SK-N-SH treated with all-trans-retinoic acid at 6 μM for 48 hours (cell line): ENCODE results near the gene MINDY4.

ENCODE experiments used
- ATAC-seq: fragments of 200-7000 bp; cut with Tn5 transposase; 3 replicates; pipeline ENCODE4 v1.9.1; 2020; ENCODE audit warnings: mild to moderate bottlenecking, moderate library complexity
- ARNTL ChIP-seq: fragments of 450-650 bp; formaldehyde crosslinking; IDR thresholded peaks from 2 replicates; pipeline ENCODE4 v1.5.0; 2020; ENCODE audit warnings: low read depth, mild to moderate bottlenecking, moderate library complexity, borderline replicate concordance
- BACH2 ChIP-seq: fragments of 250-450 bp; sonication (Bioruptor Pico); IDR thresholded peaks from 2 replicates; pipeline ENCODE4 v1.9.0; 2021; ENCODE audit warnings: mild to moderate bottlenecking, borderline replicate concordance
- CSDC2 ChIP-seq: fragments of 250-450 bp; sonication (Bioruptor Pico); IDR thresholded peaks from 2 replicates; pipeline ENCODE4 v1.5.0; 2020; ENCODE audit warnings: mild to moderate bottlenecking, moderate library complexity
- ESRRG ChIP-seq: fragments of 250-450 bp; sonication (Bioruptor Pico); IDR thresholded peaks from 2 replicates; pipeline ENCODE4 v1.6.1; 2021; ENCODE audit warnings: mild to moderate bottlenecking
- GLIS3 ChIP-seq: fragments of 250-450 bp; sonication (Bioruptor Pico); IDR thresholded peaks from 2 replicates; pipeline ENCODE4 v1.5.0; 2020; ENCODE audit warnings: mild to moderate bottlenecking, moderate library complexity
- ISL1 ChIP-seq: fragments of 250-450 bp; sonication (Bioruptor Pico); IDR thresholded peaks from 2 replicates; pipeline ENCODE4 v2.1.2; 2022; ENCODE audit warnings: mild to moderate bottlenecking, moderate library complexity
- PPARA ChIP-seq: fragments of 250-450 bp; sonication (Bioruptor Pico); IDR thresholded peaks from 2 replicates; pipeline ENCODE4 v1.5.0; 2020; ENCODE audit warnings: mild to moderate bottlenecking, borderline replicate concordance
- SNAI2 ChIP-seq: fragments of 250-450 bp; sonication (Bioruptor Pico); IDR thresholded peaks from 2 replicates; pipeline ENCODE4 v1.5.0; 2020; ENCODE audit warnings: mild to moderate bottlenecking, moderate library complexity
- TCF4 ChIP-seq: fragments of 250-450 bp; sonication (Bioruptor Pico); IDR thresholded peaks from 2 replicates; pipeline ENCODE4 v1.8.0; 2021; ENCODE audit warnings: mild to moderate bottlenecking, moderate library complexity, borderline replicate concordance
- TOX ChIP-seq: fragments of 250-450 bp; sonication (Bioruptor Pico); IDR thresholded peaks from 2 replicates; pipeline ENCODE4 v1.8.0; 2021; ENCODE audit warnings: mild to moderate bottlenecking, moderate library complexity, borderline replicate concordance
- ZC3H10 ChIP-seq: fragments of 250-450 bp; sonication (Bioruptor Pico); IDR thresholded peaks from 2 replicates; pipeline ENCODE4 v1.5.1; 2021; ENCODE audit warnings: mild to moderate bottlenecking, moderate library complexity
- ZFP30 ChIP-seq: fragments of 450-650 bp; formaldehyde crosslinking; IDR thresholded peaks from 2 replicates; pipeline ENCODE4 v1.5.0; 2022; ENCODE audit warnings: mild to moderate bottlenecking, moderate library complexity
- ZNF565 ChIP-seq: fragments of 450-650 bp; formaldehyde crosslinking; conservative IDR thresholded peaks from 2 replicates; pipeline ENCODE4 v1.5.0; 2020; ENCODE audit warnings: low read depth, mild to moderate bottlenecking, moderate library complexity
- ZNF70 ChIP-seq: fragments of 450-650 bp; formaldehyde crosslinking; IDR thresholded peaks from 2 replicates; pipeline ENCODE4 v1.5.0; 2020; ENCODE audit warnings: mild to moderate bottlenecking, moderate library complexity
- ZNF8 ChIP-seq: fragments of 450-650 bp; formaldehyde crosslinking; IDR thresholded peaks from 2 replicates; pipeline ENCODE4 v1.5.0; 2020; ENCODE audit warnings: mild to moderate bottlenecking, moderate library complexity
- TF ChIP-seq, protein P1 (sequence below): fragments of 250-450 bp; sonication (Bioruptor Pico); IDR thresholded peaks from 2 replicates; pipeline ENCODE4 v1.5.0; 2020; ENCODE audit warnings: mild to moderate bottlenecking, moderate library complexity
- TF ChIP-seq, protein P2 (sequence below): fragments of 250-450 bp; sonication (Bioruptor Pico); IDR thresholded peaks from 2 replicates; pipeline ENCODE4 v1.8.0; 2021; ENCODE audit warnings: low read depth, mild to moderate bottlenecking, moderate library complexity, borderline replicate concordance
- TF ChIP-seq, protein P3 (sequence below): fragments of 250-450 bp; sonication (Bioruptor Pico); IDR thresholded peaks from 2 replicates; pipeline ENCODE4 v1.5.1; 2020; ENCODE audit warnings: low read depth, mild to moderate bottlenecking, moderate library complexity
- TF ChIP-seq, protein P4 (sequence below): fragments of 250-450 bp; sonication (Bioruptor Pico); IDR thresholded peaks from 2 replicates; pipeline ENCODE4 v1.8.0; 2020; ENCODE audit warnings: mild to moderate bottlenecking, moderate library complexity, borderline replicate concordance

Gene MINDY4

GRCh38 chr7:30899066-30899465 lies 127.8 kb downstream of the MINDY4 start:
- TF ChIP-seq TCF4 (CRISPR knock-in tag) (no peak), ARNTL (CRISPR knock-in tag) (no peak), ZNF70 (CRISPR knock-in tag) (no peak), BACH2 (CRISPR knock-in tag) (no peak), SNAI2 (CRISPR knock-in tag) (no peak), ZC3H10 (CRISPR knock-in tag) (no peak), ZNF565 (CRISPR knock-in tag) (no peak), GLIS3 (CRISPR knock-in tag) (no peak), ZFP30 (CRISPR knock-in tag) (no peak), ZNF8 (CRISPR knock-in tag) (no peak), ISL1 (no peak), PPARA (CRISPR knock-in tag) (no peak), CSDC2 (no peak), ESRRG (CRISPR knock-in tag) (no peak), TOX (CRISPR knock-in tag) (no peak)
- TF ChIP-seq, protein P1, sequence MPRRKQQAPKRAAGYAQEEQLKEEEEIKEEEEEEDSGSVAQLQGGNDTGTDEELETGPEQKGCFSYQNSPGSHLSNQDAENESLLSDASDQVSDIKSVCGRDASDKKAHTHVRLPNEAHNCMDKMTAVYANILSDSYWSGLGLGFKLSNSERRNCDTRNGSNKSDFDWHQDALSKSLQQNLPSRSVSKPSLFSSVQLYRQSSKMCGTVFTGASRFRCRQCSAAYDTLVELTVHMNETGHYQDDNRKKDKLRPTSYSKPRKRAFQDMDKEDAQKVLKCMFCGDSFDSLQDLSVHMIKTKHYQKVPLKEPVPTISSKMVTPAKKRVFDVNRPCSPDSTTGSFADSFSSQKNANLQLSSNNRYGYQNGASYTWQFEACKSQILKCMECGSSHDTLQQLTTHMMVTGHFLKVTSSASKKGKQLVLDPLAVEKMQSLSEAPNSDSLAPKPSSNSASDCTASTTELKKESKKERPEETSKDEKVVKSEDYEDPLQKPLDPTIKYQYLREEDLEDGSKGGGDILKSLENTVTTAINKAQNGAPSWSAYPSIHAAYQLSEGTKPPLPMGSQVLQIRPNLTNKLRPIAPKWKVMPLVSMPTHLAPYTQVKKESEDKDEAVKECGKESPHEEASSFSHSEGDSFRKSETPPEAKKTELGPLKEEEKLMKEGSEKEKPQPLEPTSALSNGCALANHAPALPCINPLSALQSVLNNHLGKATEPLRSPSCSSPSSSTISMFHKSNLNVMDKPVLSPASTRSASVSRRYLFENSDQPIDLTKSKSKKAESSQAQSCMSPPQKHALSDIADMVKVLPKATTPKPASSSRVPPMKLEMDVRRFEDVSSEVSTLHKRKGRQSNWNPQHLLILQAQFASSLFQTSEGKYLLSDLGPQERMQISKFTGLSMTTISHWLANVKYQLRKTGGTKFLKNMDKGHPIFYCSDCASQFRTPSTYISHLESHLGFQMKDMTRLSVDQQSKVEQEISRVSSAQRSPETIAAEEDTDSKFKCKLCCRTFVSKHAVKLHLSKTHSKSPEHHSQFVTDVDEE = no peak
- TF ChIP-seq, protein P2, sequence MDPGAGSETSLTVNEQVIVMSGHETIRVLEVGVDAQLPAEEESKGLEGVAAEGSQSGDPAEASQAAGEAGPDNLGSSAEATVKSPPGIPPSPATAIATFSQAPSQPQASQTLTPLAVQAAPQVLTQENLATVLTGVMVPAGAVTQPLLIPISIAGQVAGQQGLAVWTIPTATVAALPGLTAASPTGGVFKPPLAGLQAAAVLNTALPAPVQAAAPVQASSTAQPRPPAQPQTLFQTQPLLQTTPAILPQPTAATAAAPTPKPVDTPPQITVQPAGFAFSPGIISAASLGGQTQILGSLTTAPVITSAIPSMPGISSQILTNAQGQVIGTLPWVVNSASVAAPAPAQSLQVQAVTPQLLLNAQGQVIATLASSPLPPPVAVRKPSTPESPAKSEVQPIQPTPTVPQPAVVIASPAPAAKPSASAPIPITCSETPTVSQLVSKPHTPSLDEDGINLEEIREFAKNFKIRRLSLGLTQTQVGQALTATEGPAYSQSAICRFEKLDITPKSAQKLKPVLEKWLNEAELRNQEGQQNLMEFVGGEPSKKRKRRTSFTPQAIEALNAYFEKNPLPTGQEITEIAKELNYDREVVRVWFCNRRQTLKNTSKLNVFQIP (CRISPR knock-in tag) = no peak
- TF ChIP-seq, protein P3, sequence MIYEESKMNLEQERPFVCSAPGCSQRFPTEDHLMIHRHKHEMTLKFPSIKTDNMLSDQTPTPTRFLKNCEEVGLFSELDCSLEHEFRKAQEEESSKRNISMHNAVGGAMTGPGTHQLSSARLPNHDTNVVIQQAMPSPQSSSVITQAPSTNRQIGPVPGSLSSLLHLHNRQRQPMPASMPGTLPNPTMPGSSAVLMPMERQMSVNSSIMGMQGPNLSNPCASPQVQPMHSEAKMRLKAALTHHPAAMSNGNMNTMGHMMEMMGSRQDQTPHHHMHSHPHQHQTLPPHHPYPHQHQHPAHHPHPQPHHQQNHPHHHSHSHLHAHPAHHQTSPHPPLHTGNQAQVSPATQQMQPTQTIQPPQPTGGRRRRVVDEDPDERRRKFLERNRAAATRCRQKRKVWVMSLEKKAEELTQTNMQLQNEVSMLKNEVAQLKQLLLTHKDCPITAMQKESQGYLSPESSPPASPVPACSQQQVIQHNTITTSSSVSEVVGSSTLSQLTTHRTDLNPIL (CRISPR knock-in tag) = no peak
- no peak for ATAC-seq

DNA sequence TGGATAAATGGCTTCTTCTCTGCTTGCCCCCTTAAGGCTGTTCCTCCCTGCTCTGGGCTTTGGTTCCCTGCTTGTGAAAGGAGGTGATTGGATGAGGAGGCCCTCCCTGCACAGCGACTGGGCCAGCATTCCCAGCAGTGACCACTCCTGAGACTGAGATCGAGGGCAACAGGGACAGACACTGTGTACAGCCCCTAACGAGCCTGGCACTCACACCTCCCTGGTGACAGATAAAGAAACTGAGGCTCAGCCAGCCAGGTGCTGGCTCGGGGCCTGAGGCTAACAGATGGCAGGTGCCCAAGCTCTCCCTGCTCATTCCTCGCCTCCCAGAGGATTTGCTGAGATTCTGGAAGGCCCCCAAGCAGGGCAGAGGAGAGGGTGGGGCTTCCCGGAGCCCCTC lies 128.4 kb downstream of the MINDY4 start:
- ATAC-seq = no peak
- no peak for TF ChIP-seq GLIS3 (CRISPR knock-in tag)
- no peak for TF ChIP-seq ESRRG (CRISPR knock-in tag)
- TF ChIP-seq, protein P4, sequence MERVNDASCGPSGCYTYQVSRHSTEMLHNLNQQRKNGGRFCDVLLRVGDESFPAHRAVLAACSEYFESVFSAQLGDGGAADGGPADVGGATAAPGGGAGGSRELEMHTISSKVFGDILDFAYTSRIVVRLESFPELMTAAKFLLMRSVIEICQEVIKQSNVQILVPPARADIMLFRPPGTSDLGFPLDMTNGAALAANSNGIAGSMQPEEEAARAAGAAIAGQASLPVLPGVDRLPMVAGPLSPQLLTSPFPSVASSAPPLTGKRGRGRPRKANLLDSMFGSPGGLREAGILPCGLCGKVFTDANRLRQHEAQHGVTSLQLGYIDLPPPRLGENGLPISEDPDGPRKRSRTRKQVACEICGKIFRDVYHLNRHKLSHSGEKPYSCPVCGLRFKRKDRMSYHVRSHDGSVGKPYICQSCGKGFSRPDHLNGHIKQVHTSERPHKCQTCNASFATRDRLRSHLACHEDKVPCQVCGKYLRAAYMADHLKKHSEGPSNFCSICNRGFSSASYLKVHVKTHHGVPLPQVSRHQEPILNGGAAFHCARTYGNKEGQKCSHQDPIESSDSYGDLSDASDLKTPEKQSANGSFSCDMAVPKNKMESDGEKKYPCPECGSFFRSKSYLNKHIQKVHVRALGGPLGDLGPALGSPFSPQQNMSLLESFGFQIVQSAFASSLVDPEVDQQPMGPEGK (CRISPR knock-in tag) = no peak
- no peak for TF ChIP-seq ZNF70 (CRISPR knock-in tag)
- TF ChIP-seq ZC3H10 (CRISPR knock-in tag) = no peak
- TF ChIP-seq TOX (CRISPR knock-in tag) = no peak
- TF ChIP-seq, protein P1 = no peak
- no peak for TF ChIP-seq BACH2 (CRISPR knock-in tag)
- TF ChIP-seq, protein P2 (CRISPR knock-in tag) = no peak
